CD4-positive, alpha-beta T cell (primary cell): Measurements from ENCODE around the gene SOX8. TPM values are rescaled to one million over a fixed set of nuclear protein-coding genes. Genes with fewer than 3 reads are reported as not detected.

Source experiments
- ATAC-seq: fragments of 200-7000 bp; cut with Tn5 transposase; one replicate; pipeline ENCODE4 v1.10.0; 2022; ENCODE audit warnings: mild to moderate bottlenecking; ENCODE audit not compliant: poor library complexity
- CTCF ChIA-PET: fragments of 350-600 bp; sonication (Branson Sonifier 250); formaldehyde crosslinking; loops from one replicate; lab custom pipeline; 2021; ENCODE audit warnings: antibody characterized with exemption, inconsistent platforms; lab: Charles Lee
- POLR2A ChIA-PET: fragments of 350-600 bp; sonication (Branson Sonifier 250); formaldehyde crosslinking; loops from one replicate; lab custom pipeline; 2021; ENCODE audit warnings: antibody characterized with exemption, inconsistent platforms; lab: Charles Lee
- DNase-seq, 14 experiments: peaks; one replicate each; pipeline ENCODE4 v3.0.0-alpha.2; 2013 to 2020; ENCODE audit warnings: mixed read lengths in 2 of 14
- H3K27ac ChIP-seq, 2 donors: one replicate each; pipeline versions ENCODE4 v1.5.1 to v1.7.0; 2013; ENCODE audit warnings: low read length in 2 of 2, low read depth in 1 of 2, mild to moderate bottlenecking in 1 of 2
- H3K27me3 ChIP-seq, 2 experiments: 1 replicate in 1 of 2; 2 replicates in 1 of 2; pipeline versions ENCODE4 v1.6.1 to v1.7.0; 2013; ENCODE audit warnings: low read length in 2 of 2, control low read depth in 1 of 2, mild to moderate bottlenecking in 1 of 2, moderate library complexity in 1 of 2; ENCODE audit not compliant: insufficient read depth in 2 of 2, control insufficient read depth in 1 of 2
- H3K36me3 ChIP-seq: one replicate; pipeline ENCODE4 v1.6.1; 2013; ENCODE audit warnings: low read length, control low read depth; ENCODE audit not compliant: insufficient read depth
- H3K4me1 ChIP-seq: one replicate; pipeline ENCODE4 v1.6.1; 2013; ENCODE audit warnings: low read length, control low read depth; ENCODE audit not compliant: insufficient read depth
- H3K4me3 ChIP-seq: one replicate; pipeline ENCODE4 v1.5.1; 2013; ENCODE audit warnings: mild to moderate bottlenecking, low read length, moderate library complexity
- H3K9me3 ChIP-seq, 2 experiments: 1 replicate in 1 of 2; 2 replicates in 1 of 2; pipeline versions ENCODE4 v1.6.1 to v1.7.0; 2013; ENCODE audit warnings: low read length in 2 of 2, mild to moderate bottlenecking in 2 of 2, control low read depth in 1 of 2, moderate library complexity in 1 of 2; ENCODE audit not compliant: control insufficient read depth in 1 of 2, insufficient read depth in 1 of 2
- H3K27ac Mint-ChIP-seq: one replicate; pipeline ENCODE4 v1.8.0; 2020; ENCODE audit warnings: mixed read lengths
- H3K27me3 Mint-ChIP-seq: one replicate; pipeline ENCODE4 v1.8.0; 2021; ENCODE audit warnings: mixed read lengths
- H3K36me3 Mint-ChIP-seq: one replicate; pipeline ENCODE4 v1.8.0; 2021; ENCODE audit warnings: low read depth, mixed read lengths
- H3K4me1 Mint-ChIP-seq: one replicate; pipeline ENCODE4 v1.8.0; 2021; ENCODE audit warnings: low read depth, mixed read lengths
- H3K4me3 Mint-ChIP-seq: one replicate; pipeline ENCODE4 v1.8.0; 2020; ENCODE audit warnings: mild to moderate bottlenecking, mixed read lengths
- H3K9me3 Mint-ChIP-seq: one replicate; pipeline ENCODE4 v1.8.0; 2020; ENCODE audit warnings: mixed read lengths
- CTCF ChIP-seq: fragments of 200-600 bp; IDR thresholded peaks from one replicate; pipeline ENCODE4 v1.8.0; 2022; ENCODE audit warnings: antibody characterized with exemption, mild to moderate bottlenecking
- intact Hi-C, 2 experiments: fragments of 100-400 bp; cut with DNase I in 1 of 2; cut with micrococcal nuclease in 1 of 2; formaldehyde crosslinking; loops; one replicate each; pipeline versions ENCODE4 v1.15.1 to v1.9.0; 2023 to 2025; cut with DNase I, micrococcal nuclease
- total RNA-seq, 174 experiments: library from RNA in 2 of 174; stranded (reverse) in 2 of 174; gene quantifications; one replicate each; pipeline ENCODE4 v1.2.3 and lab custom pipeline; 2021 to 2026

SOX8 gene
- total RNA-seq, 2 experiments from 2014 or later = 1.4 to 2.3 TPM

GRCh38 chr16:937723-938122, 43.8 kb upstream of the SOX8 start:
- Mint-ChIP-seq H3K27me3 (no peaks in the 10 kb centered on the region), H3K27ac (no peak overlapping the region), H3K36me3 (peaks cover 64% of the 10 kb centered on the region), H3K4me3 (no peak overlapping the region), H3K9me3 (peaks cover 6% of the 10 kb centered on the region), H3K4me1 (no peaks in the 10 kb centered on the region)
- Histone ChIP-seq H3K4me1 (no peaks in the 10 kb centered on the region), H3K27ac (no peak overlapping the region), H3K36me3 (peaks cover 15% of the 10 kb centered on the region), H3K9me3 (peaks cover 11% of the 10 kb centered on the region in 2 experiments), H3K4me3 (no peak overlapping the region), H3K27me3 (no peaks in the 10 kb centered on the region)
- POLR2A ChIA-PET = no interaction called here
- DNase-seq = no peak
- no peak for TF ChIP-seq CTCF
- CTCF ChIA-PET = no interaction called here
- ATAC-seq = no peak
- intact Hi-C loops = no loop called here

GRCh38 chr16:938136-938535, 43.4 kb upstream of the SOX8 start:
- ATAC-seq (no peak), DNase-seq (no peak)
- Histone ChIP-seq H3K27ac (no peak overlapping the region), H3K4me1 (no peaks in the 10 kb centered on the region), H3K4me3 (no peak overlapping the region), H3K9me3 (peaks cover 13 to 15% of the 10 kb centered on the region in 2 experiments), H3K27me3 (no peaks in the 10 kb centered on the region), H3K36me3 (peaks cover 12% of the 10 kb centered on the region)
- Mint-ChIP-seq H3K9me3 (peaks cover 6% of the 10 kb centered on the region), H3K27me3 (no peaks in the 10 kb centered on the region), H3K27ac (no peak overlapping the region), H3K4me3 (no peak overlapping the region), H3K4me1 (no peaks in the 10 kb centered on the region), H3K36me3 (peaks cover 62% of the 10 kb centered on the region)
- intact Hi-C loops = no loop called here
- ChIA-PET POLR2A (no interaction called here), CTCF (no interaction called here)
- no peak for TF ChIP-seq CTCF

GRCh38 chr16:938752-939151, 42.8 kb upstream of the SOX8 start:
- Histone ChIP-seq H3K4me3 (no peak overlapping the region), H3K27me3 (no peaks in the 10 kb centered on the region), H3K27ac (no peak overlapping the region), H3K36me3 (peaks cover 10% of the 10 kb centered on the region), H3K4me1 (no peaks in the 10 kb centered on the region), H3K9me3 (peaks cover 13 to 19% of the 10 kb centered on the region in 2 experiments)
- H3K27me3 Mint-ChIP-seq = no peaks in the 10 kb centered on the region
- CTCF ChIA-PET = no interaction called here
- H3K36me3 Mint-ChIP-seq = peaks cover 62% of the 10 kb centered on the region
- no peak for TF ChIP-seq CTCF
- POLR2A ChIA-PET = no interaction called here
- H3K4me1 Mint-ChIP-seq = no peaks in the 10 kb centered on the region
- no peak overlapping the region for H3K27ac Mint-ChIP-seq
- H3K4me3 Mint-ChIP-seq = no peak overlapping the region
- DNase-seq = no peak
- peaks cover 6% of the 10 kb centered on the region for H3K9me3 Mint-ChIP-seq
- ATAC-seq = no peak
- intact Hi-C loops = no loop called here
